Activated naive CD8-positive, alpha-beta T cell (primary cell): Measurements from ENCODE around the gene LPCAT1.

Source experiments
- H3K27ac Mint-ChIP-seq: one replicate; pipeline ENCODE4 v1.8.0; 2021; ENCODE audit warnings: mixed read lengths
- H3K27me3 Mint-ChIP-seq: one replicate; pipeline ENCODE4 v1.8.0; 2021; ENCODE audit warnings: mixed read lengths
- H3K36me3 Mint-ChIP-seq: one replicate; pipeline ENCODE4 v1.8.0; 2021; ENCODE audit warnings: mixed read lengths
- H3K4me1 Mint-ChIP-seq: one replicate; pipeline ENCODE4 v1.8.0; 2021; ENCODE audit warnings: low read depth, mixed read lengths
- H3K4me3 Mint-ChIP-seq: one replicate; pipeline ENCODE4 v1.8.0; 2021; ENCODE audit warnings: mild to moderate bottlenecking, mixed read lengths
- H3K9me3 Mint-ChIP-seq: one replicate; pipeline ENCODE4 v1.8.0; 2021; ENCODE audit warnings: low read depth, mixed read lengths

LPCAT1 gene

DNA sequence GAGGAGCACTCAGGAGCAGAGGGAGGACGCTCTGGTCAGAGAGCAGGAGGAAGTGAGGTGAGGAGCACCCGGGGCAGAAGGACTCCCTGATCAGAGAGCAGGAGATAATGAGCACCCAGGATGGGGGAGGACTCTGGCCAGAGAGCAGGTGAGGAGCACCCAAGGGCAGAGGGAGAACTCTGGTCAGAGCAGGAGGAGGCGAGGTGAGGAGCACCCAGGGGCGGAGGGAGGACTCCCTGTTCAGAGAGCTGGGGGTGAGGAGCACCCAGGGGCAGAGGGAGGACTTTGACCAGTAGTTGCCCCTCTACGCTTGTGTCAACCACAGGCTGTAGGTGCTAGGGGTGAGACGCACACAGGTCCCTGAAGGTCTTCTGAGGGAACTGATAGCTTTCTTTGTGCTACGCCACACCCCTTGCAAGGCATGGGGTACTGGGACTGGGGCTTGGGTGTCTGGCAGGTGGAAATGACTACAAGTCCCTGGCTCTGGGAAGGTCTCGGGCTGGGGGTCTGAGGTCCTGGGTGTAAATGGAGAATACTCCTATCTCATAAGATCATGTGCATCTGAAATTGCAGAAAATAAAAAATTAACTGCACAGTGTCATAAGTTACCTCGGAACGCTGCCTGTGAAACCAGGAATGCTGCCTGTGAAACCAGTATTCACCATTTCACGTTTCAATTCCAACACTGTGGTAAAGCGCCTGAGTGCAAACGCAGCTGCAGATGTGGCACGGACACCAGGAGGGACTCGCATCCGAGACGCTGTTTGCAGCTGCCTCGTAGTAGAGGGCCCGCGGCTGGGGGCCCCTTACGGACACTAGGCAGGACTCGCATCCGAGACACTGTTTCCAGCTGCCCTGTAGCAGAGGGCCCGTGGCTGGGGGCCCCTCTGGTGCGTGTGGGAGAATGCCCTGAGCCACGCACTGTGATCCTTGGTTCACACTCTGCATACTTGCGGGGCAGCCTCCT is 51.5 kb downstream of the LPCAT1 start:
- Mint-ChIP-seq H3K4me1 (no peaks in the 10 kb centered on the region), H3K36me3 (no peaks in the 10 kb centered on the region), H3K4me3 (no peak overlapping the region), H3K27me3 (no peaks in the 10 kb centered on the region), H3K9me3 (no peaks in the 10 kb centered on the region), H3K27ac (no peak overlapping the region)

GRCh38 chr5:1471240-1471853 is 52.4 kb downstream of the LPCAT1 start:
- Mint-ChIP-seq H3K4me1 (no peaks in the 10 kb centered on the region), H3K27ac (no peak overlapping the region), H3K27me3 (no peaks in the 10 kb centered on the region), H3K4me3 (no peak overlapping the region), H3K36me3 (no peaks in the 10 kb centered on the region), H3K9me3 (no peaks in the 10 kb centered on the region)

DNA sequence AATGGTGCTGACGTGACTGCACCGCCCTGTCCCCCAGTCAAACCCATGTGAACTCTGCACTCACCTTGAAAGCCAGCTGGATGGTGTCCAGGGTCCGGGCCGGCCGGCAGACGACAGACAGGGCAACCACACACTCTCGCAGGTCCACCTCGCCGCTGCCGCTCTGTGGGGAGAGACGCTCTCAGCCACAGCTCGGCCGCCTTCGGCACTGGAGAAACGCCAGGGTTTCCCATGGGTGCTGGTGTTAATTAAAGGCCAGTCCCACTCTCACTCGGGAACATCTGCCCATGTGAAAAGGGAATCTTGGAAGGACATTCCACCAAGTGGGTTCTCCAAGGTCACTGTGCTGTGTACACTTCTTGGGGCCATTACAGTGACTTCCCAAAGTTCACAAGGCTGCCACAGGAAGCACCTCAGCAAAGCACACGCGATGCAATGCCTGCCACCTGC is 53.0 kb downstream of the LPCAT1 start:
- H3K36me3 Mint-ChIP-seq, result no peaks in the 10 kb centered on the region
- no peaks in the 10 kb centered on the region for H3K4me1 Mint-ChIP-seq
- no peaks in the 10 kb centered on the region for H3K27me3 Mint-ChIP-seq
- no peak overlapping the region for H3K27ac Mint-ChIP-seq
- H3K4me3 Mint-ChIP-seq, result no peak overlapping the region
- H3K9me3 Mint-ChIP-seq, result no peaks in the 10 kb centered on the region

DNA sequence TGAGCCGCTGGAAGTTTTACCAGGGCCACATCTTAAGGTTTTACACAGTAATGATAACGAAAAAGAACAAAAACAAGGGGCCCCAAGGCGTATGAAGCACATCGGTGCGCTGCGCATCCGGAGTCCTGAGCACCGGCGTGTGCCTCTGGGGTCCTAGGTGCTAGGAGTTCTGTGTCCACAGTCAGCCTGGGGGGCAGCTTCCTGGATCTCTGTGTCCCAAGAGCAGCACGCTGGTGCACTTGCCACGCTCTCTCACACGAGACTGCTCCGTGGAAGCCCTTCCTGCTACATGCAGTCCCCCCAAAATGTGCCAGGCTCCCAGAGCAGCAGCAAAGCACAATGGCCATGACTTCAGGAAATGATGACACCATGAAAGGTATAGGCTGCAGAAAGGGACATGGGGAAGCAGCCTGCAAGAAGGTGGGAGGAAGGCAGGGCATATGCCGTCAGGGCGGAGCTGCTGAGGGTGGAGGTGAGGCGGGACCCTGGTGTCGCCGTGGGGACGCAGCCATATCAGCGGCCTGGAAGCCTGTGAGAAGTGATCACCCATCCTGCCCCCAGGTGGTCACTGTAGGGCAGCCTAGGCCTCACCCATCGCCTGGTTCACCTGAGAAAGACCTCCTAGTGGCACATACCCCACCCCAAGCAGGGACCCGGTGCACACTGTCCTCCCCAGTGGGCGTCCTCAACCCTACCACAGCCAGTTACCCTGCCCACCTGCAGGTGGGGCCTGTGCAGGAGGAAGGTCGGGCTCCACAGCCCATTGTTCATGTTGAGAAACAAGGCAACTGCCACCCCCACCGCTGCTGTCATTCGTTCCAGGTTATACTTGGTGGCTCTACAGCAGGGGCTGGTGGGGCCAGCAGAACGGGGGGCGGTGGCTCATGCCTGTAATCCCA is 54.9 kb downstream of the LPCAT1 start:
- Mint-ChIP-seq H3K36me3 (no peaks in the 10 kb centered on the region), H3K4me1 (no peaks in the 10 kb centered on the region), H3K4me3 (no peak overlapping the region), H3K27ac (no peak overlapping the region), H3K9me3 (no peaks in the 10 kb centered on the region), H3K27me3 (no peaks in the 10 kb centered on the region)

DNA sequence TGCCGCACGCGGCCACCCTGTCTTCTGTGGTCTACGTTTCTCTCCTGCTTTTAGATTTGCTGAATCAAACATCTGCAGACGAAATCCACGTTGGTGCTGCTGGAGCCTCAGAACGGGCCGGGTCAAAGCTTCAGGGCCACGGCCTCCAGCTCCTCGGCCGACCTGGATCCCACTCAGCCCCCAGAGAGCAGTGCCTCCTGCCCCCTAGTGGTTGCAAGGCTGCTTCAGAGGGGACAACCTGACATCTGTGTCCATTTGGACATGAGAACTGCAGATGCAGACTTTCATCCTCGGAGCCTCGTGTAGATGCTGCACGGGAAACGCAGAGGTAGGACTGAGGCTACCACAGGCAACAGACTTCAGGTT is 55.5 kb downstream of the LPCAT1 start:
- Mint-ChIP-seq H3K27me3 (no peaks in the 10 kb centered on the region), H3K36me3 (no peaks in the 10 kb centered on the region), H3K9me3 (no peaks in the 10 kb centered on the region), H3K27ac (no peak overlapping the region), H3K4me1 (no peaks in the 10 kb centered on the region), H3K4me3 (no peak overlapping the region)

GRCh38 chr5:1467341-1468246 is 56.2 kb downstream of the LPCAT1 start:
- no peaks in the 10 kb centered on the region for H3K9me3 Mint-ChIP-seq
- no peak overlapping the region for H3K27ac Mint-ChIP-seq
- H3K36me3 Mint-ChIP-seq, result no peaks in the 10 kb centered on the region
- H3K4me1 Mint-ChIP-seq, result no peaks in the 10 kb centered on the region
- H3K4me3 Mint-ChIP-seq, result no peak overlapping the region
- no peaks in the 10 kb centered on the region for H3K27me3 Mint-ChIP-seq

- Mint-ChIP-seq H3K36me3 (no peaks in the 10 kb centered on the region), H3K27ac (no peak overlapping the region), H3K4me1 (no peaks in the 10 kb centered on the region), H3K27me3 (no peaks in the 10 kb centered on the region), H3K4me3 (no peak overlapping the region), H3K9me3 (no peaks in the 10 kb centered on the region)
Measured at GRCh38 chr5:1466631-1467265, 57.0 kb downstream of the LPCAT1 start.

- Mint-ChIP-seq H3K4me1 (no peaks in the 10 kb centered on the region), H3K36me3 (peaks cover under 1% of the 10 kb centered on the region), H3K27ac (no peak overlapping the region), H3K27me3 (no peaks in the 10 kb centered on the region), H3K4me3 (no peak overlapping the region), H3K9me3 (no peaks in the 10 kb centered on the region)
Measured at GRCh38 chr5:1465966-1466471, 57.7 kb downstream of the LPCAT1 start.

- no peak overlapping the region for H3K27ac Mint-ChIP-seq
- no peak overlapping the region for H3K4me3 Mint-ChIP-seq
- no peaks in the 10 kb centered on the region for H3K27me3 Mint-ChIP-seq
- no peaks in the 10 kb centered on the region for H3K9me3 Mint-ChIP-seq
- no peaks in the 10 kb centered on the region for H3K4me1 Mint-ChIP-seq
- peaks cover 2% of the 10 kb centered on the region for H3K36me3 Mint-ChIP-seq
Measured at GRCh38 chr5:1465117-1465516, 58.6 kb downstream of the LPCAT1 start.

GRCh38 chr5:1464511-1464910 is 59.2 kb downstream of the LPCAT1 start:
- Mint-ChIP-seq H3K27ac (no peak overlapping the region), H3K36me3 (peaks cover 4% of the 10 kb centered on the region), H3K4me3 (no peak overlapping the region), H3K9me3 (no peaks in the 10 kb centered on the region), H3K27me3 (no peaks in the 10 kb centered on the region), H3K4me1 (no peaks in the 10 kb centered on the region)

DNA sequence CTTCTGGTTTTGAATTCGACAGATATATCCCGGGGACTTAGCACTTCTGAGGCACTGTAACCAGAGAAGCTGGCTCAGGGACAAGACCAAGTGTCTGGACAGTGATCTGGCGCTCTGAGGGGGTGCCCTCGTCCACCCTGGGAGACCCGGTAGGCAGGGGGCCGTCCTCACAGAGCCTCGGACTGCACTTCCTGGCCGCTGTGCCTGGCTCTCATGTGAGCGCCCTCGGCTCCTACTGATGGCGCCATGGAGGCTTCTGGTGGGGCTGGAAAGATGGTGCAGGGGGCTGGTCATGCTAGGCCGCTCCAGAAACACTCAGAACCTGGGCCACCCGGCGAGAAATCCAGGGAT is 59.7 kb downstream of the LPCAT1 start:
- no peaks in the 10 kb centered on the region for H3K27me3 Mint-ChIP-seq
- no peak overlapping the region for H3K27ac Mint-ChIP-seq
- no peaks in the 10 kb centered on the region for H3K9me3 Mint-ChIP-seq
- H3K4me3 Mint-ChIP-seq, result no peak overlapping the region
- peaks cover 4% of the 10 kb centered on the region for H3K36me3 Mint-ChIP-seq
- no peaks in the 10 kb centered on the region for H3K4me1 Mint-ChIP-seq

- no peaks in the 10 kb centered on the region for H3K4me1 Mint-ChIP-seq
- H3K4me3 Mint-ChIP-seq, result no peak overlapping the region
- no peak overlapping the region for H3K27ac Mint-ChIP-seq
- peaks cover 4% of the 10 kb centered on the region for H3K36me3 Mint-ChIP-seq
- H3K9me3 Mint-ChIP-seq, result no peaks in the 10 kb centered on the region
- H3K27me3 Mint-ChIP-seq, result no peaks in the 10 kb centered on the region
Measured at GRCh38 chr5:1463326-1464095, 60.2 kb downstream of the LPCAT1 start.

DNA sequence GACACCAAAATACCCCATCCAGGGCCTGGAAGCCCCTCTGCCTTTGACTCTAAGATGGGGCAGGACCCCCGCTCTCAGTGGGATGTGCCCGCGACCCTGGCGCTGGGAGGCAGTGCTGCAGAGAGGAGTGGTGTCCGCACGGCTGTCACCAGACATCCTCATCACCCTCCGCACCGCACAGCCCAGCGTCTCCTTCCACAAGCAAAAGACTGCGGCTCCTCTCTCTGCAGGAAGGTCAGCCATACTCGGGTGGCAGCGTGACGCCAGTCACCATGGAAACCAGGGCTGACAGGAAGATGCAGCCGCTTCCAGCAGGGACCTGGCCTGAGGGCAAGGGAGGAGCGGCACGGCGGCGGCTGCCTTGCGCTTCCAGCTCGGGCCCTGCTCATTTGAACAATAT is 61.4 kb downstream of the LPCAT1 start:
- H3K4me1 Mint-ChIP-seq, result no peaks in the 10 kb centered on the region
- peaks cover 4% of the 10 kb centered on the region for H3K36me3 Mint-ChIP-seq
- H3K27me3 Mint-ChIP-seq, result no peaks in the 10 kb centered on the region
- H3K9me3 Mint-ChIP-seq, result no peaks in the 10 kb centered on the region
- H3K27ac Mint-ChIP-seq, result no peak overlapping the region
- H3K4me3 Mint-ChIP-seq, result no peak overlapping the region
